Activated CD4-positive, alpha-beta T cell treated with anti-CD3 and anti-CD28 coated beads, Interleukin-2, amount 50 U/mL, for 16 hours (primary cell): ENCODE results near the gene CEP55.

Experiments used
- DNase-seq: peaks from one replicate; pipeline ENCODE4 v3.0.0-alpha.2; 2020

The CEP55 gene

GRCh38 chr10:93568105-93568390 is 71.6 kb downstream of the CEP55 start:
- no peak for DNase-seq

- no peak for DNase-seq
Measured at GRCh38 chr10:93570383-93570782, 74.0 kb downstream of the CEP55 start.

GRCh38 chr10:93572606-93573005 is 76.2 kb downstream of the CEP55 start:
- no peak for DNase-seq

GRCh38 chr10:93573051-93573909 is 76.9 kb downstream of the CEP55 start:
- DNase-seq = no peak

GRCh38 chr10:93573924-93574323 is 77.5 kb downstream of the CEP55 start:
- no peak for DNase-seq

- DNase-seq = no peak
Measured at GRCh38 chr10:93576888-93577287, 80.5 kb downstream of the CEP55 start.

- DNase-seq = no peak
Measured at GRCh38 chr10:93577565-93577964, 81.2 kb downstream of the CEP55 start.
